ENCODE measurements around the gene PHF10.

Gene PHF10

GRCh38 chr6:169671563-169671962 lies 52.7 kb downstream of the PHF10 start:
- DNase-seq, result no peak

GRCh38 chr6:169669889-169670288 lies 54.4 kb downstream of the PHF10 start:
- DNase-seq, result no peak

- no peak for DNase-seq
These were observed 55.2 kb downstream of the PHF10 start for GRCh38 chr6:169669147-169669546.

GRCh38 chr6:169668203-169668847 lies 56.0 kb downstream of the PHF10 start:
- DNase-seq, result no peak

GRCh38 chr6:169667716-169668115 lies 56.6 kb downstream of the PHF10 start:
- DNase-seq, result no peak

GRCh38 chr6:169666441-169666840 lies 57.9 kb downstream of the PHF10 start:
- DNase-seq, result no peak

- no peak for DNase-seq
These were observed 59.0 kb downstream of the PHF10 start for GRCh38 chr6:169665289-169665688.

GRCh38 chr6:169664227-169664626 lies 60.1 kb downstream of the PHF10 start:
- DNase-seq, result no peak

- no peak for DNase-seq
These were observed 60.8 kb downstream of the PHF10 start for GRCh38 chr6:169663468-169663867.

GRCh38 chr6:169661391-169661756 lies 62.9 kb downstream of the PHF10 start:
- DNase-seq, result no peak

GRCh38 chr6:169660751-169661390 lies 63.4 kb downstream of the PHF10 start:
- no peak for DNase-seq

GRCh38 chr6:169659820-169660610 lies 64.3 kb downstream of the PHF10 start:
- no peak for DNase-seq

- DNase-seq, result no peak
These were observed 67.1 kb downstream of the PHF10 start for GRCh38 chr6:169657284-169657610.

GRCh38 chr6:169656546-169657283 lies 67.6 kb downstream of the PHF10 start:
- no peak for DNase-seq

GRCh38 chr6:169654598-169655391 lies 69.5 kb downstream of the PHF10 start:
- peak; percentile 47 to 78 (median 60) for DNase-seq

Data from T-helper 1 cell (primary cell).